ENCODE results near the gene MCRIP2. TPM values are rescaled to one million over a fixed set of nuclear protein-coding genes. Genes with fewer than 3 reads are reported as not detected.
A peak's percentile ranks its signal among the peaks of the same experiment; 100 is the strongest.

The MCRIP2 gene
- total and polyA plus RNA-seq, 5 donors from 2014 or later, result 10.5 to 23.1 (median 18.2) TPM

GRCh38 chr16:619476-620100, 22.0 kb upstream of the MCRIP2 start:
- Histone ChIP-seq H3K4me3 (ENCODE audit: low read depth, low read length) (no peak overlapping the region), H3K27me3 (ENCODE audit: control insufficient read depth, insufficient read depth, low read length) (no peaks in the 10 kb centered on the region), H3K36me3 (ENCODE audit: control insufficient read depth, insufficient read depth, low read length) (no peaks in the 10 kb centered on the region), H3K4me1 (ENCODE audit: control insufficient read depth, insufficient read depth, low read length, poor library complexity, severe bottlenecking) (no peaks in the 10 kb centered on the region), H3K9me3 (ENCODE audit: control insufficient read depth in 2 of 2, low read length in 2 of 2) (no peaks in the 10 kb centered on the region), H3K27ac (ENCODE audit: insufficient read depth, low read length, poor library complexity, severe bottlenecking) (no peak overlapping the region)
- ATAC-seq (ENCODE audit: low read depth in 2 of 2), result no peak
- Mint-ChIP-seq H3K27me3 (no peaks in the 10 kb centered on the region), H3K27ac (no peak overlapping the region), H3K36me3 (peaks cover 4% of the 10 kb centered on the region), H3K4me1 (peaks cover 0 to 1% (median 0%) of the 10 kb centered on the region in 4 donors), H3K9me3 (no peaks in the 10 kb centered on the region), H3K4me3 (peak overlapping the region in 1 of 4 donors; percentile 47)
- DNase-seq, result no peak

- no peaks in the 10 kb centered on the region for H3K27me3 ChIP-seq (ENCODE audit: control insufficient read depth, insufficient read depth, low read length)
- H3K4me3 ChIP-seq (ENCODE audit: low read depth, low read length), result no peak overlapping the region
- no peaks in the 10 kb centered on the region for H3K9me3 Mint-ChIP-seq
- no peak overlapping the region for H3K27ac Mint-ChIP-seq
- no peaks in the 10 kb centered on the region for H3K9me3 ChIP-seq (ENCODE audit: control insufficient read depth in 2 of 2, low read length in 2 of 2)
- H3K27me3 Mint-ChIP-seq, result no peaks in the 10 kb centered on the region
- H3K27ac ChIP-seq (ENCODE audit: insufficient read depth, low read length, poor library complexity, severe bottlenecking), result no peak overlapping the region
- no peaks in the 10 kb centered on the region for H3K4me1 ChIP-seq (ENCODE audit: control insufficient read depth, insufficient read depth, low read length, poor library complexity, severe bottlenecking)
- H3K36me3 ChIP-seq (ENCODE audit: control insufficient read depth, insufficient read depth, low read length), result no peaks in the 10 kb centered on the region
- no peak overlapping the region for H3K4me3 Mint-ChIP-seq
- ATAC-seq (ENCODE audit: low read depth in 2 of 2) (no peak), DNase-seq (no peak)
- no peaks in the 10 kb centered on the region for H3K4me1 Mint-ChIP-seq
- no peaks in the 10 kb centered on the region for H3K36me3 Mint-ChIP-seq
These were observed 20.7 kb upstream of the MCRIP2 start for GRCh38 chr16:620700-621525.

DNA sequence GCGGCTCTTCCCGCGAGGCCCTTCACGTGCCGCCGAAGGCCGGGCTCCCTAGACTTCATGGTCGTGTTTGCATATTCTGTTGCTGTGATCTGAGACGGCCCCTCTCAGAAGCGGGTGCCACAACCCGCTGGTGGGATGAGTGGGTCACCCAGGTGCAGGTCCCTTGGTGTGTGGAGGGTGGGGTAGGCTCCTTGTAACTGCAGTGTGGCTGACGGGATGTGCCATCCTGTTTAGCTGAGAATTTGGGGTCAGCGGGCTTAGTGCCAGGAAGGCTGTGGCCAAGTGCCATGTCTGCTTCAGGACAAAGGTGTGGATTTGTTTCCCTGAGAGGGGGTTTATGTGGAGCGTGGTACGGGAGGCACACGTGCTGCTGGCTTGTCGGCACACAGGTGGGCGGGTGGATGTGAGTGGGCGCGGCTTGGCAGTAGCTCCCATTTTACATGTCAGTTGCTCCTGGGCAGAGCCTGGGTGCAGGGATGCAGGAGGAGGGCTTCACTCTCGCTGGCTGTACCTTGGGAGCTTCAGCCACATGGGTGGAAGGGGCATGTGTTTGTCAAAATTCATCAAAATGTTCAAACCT, 20.0 kb upstream of the MCRIP2 start:
- no peak overlapping the region for H3K4me3 ChIP-seq (ENCODE audit: low read depth, low read length)
- Mint-ChIP-seq H3K4me3 (no peak overlapping the region), H3K36me3 (no peaks in the 10 kb centered on the region), H3K9me3 (no peaks in the 10 kb centered on the region), H3K4me1 (no peaks in the 10 kb centered on the region), H3K27me3 (no peaks in the 10 kb centered on the region), H3K27ac (no peak overlapping the region)
- H3K27me3 ChIP-seq (ENCODE audit: control insufficient read depth, insufficient read depth, low read length), result no peaks in the 10 kb centered on the region
- no peaks in the 10 kb centered on the region for H3K9me3 ChIP-seq (ENCODE audit: control insufficient read depth in 2 of 2, low read length in 2 of 2)
- no peak overlapping the region for H3K27ac ChIP-seq (ENCODE audit: insufficient read depth, low read length, poor library complexity, severe bottlenecking)
- DNase-seq (no peak), ATAC-seq (ENCODE audit: low read depth in 2 of 2) (no peak)
- H3K36me3 ChIP-seq (ENCODE audit: control insufficient read depth, insufficient read depth, low read length), result peaks cover 3% of the 10 kb centered on the region
- H3K4me1 ChIP-seq (ENCODE audit: control insufficient read depth, insufficient read depth, low read length, poor library complexity, severe bottlenecking), result no peaks in the 10 kb centered on the region

DNA sequence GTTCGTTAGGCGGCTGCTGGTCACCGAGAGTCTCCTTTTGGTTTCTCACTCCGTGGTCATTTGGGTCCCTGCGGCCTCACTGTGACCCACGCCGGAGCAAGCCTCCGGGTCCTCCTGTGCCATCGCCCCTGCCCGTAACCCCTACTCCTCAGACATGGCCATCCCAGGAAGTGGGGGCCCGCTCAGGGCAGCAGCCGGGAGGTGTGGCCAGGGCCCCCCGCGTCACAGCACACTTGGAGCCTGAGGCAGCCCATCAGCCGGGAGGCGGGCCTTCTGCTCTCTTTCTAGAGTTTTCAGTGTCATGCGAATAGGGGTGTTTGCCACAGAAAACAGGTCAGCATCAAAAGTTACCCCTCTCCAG, 18.7 kb upstream of the MCRIP2 start:
- DNase-seq (no peak), ATAC-seq (ENCODE audit: low read depth in 2 of 2) (no peak)
- no peaks in the 10 kb centered on the region for H3K4me1 Mint-ChIP-seq
- Histone ChIP-seq H3K36me3 (ENCODE audit: control insufficient read depth, insufficient read depth, low read length) (peaks cover 6% of the 10 kb centered on the region), H3K9me3 (ENCODE audit: control insufficient read depth in 2 of 2, low read length in 2 of 2) (no peaks in the 10 kb centered on the region), H3K27ac (ENCODE audit: insufficient read depth, low read length, poor library complexity, severe bottlenecking) (no peak overlapping the region), H3K4me1 (ENCODE audit: control insufficient read depth, insufficient read depth, low read length, poor library complexity, severe bottlenecking) (no peaks in the 10 kb centered on the region), H3K27me3 (ENCODE audit: control insufficient read depth, insufficient read depth, low read length) (no peaks in the 10 kb centered on the region), H3K4me3 (ENCODE audit: low read depth, low read length) (no peak overlapping the region)
- no peaks in the 10 kb centered on the region for H3K9me3 Mint-ChIP-seq
- no peaks in the 10 kb centered on the region for H3K27me3 Mint-ChIP-seq
- peaks cover 8% of the 10 kb centered on the region for H3K36me3 Mint-ChIP-seq
- no peak overlapping the region for H3K27ac Mint-ChIP-seq
- no peak overlapping the region for H3K4me3 Mint-ChIP-seq

DNA sequence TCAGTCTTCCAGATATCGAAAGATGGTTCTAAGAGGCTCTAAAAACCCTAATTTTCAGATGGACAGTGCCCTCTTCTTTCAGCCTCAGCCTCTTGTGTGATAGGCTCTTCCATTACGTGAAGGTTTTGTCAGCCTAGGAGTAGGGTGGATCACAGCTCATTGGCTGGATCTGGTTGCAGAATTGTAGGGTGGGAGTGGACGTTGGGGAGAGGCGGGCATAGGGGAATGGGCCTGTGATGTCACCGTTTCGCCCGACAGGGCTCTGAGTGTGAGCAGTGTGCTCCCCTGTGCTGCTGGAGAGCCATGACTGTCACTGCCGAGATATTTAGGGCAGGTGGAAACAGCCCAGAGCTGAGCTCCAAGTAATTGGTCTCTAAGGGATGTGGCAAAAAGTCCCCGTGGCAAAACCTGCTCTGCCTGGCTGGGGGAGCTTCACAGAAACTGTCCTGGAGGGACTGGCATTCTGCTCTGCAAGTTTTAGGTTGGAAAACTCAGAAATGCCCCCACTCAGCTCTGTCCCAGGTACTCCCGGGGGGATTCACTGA, 17.0 kb upstream of the MCRIP2 start:
- H3K27me3 Mint-ChIP-seq, result no peaks in the 10 kb centered on the region
- Histone ChIP-seq H3K27ac (ENCODE audit: insufficient read depth, low read length, poor library complexity, severe bottlenecking) (no peak overlapping the region), H3K4me1 (ENCODE audit: control insufficient read depth, insufficient read depth, low read length, poor library complexity, severe bottlenecking) (no peaks in the 10 kb centered on the region), H3K9me3 (ENCODE audit: control insufficient read depth in 2 of 2, low read length in 2 of 2) (no peaks in the 10 kb centered on the region), H3K36me3 (ENCODE audit: control insufficient read depth, insufficient read depth, low read length) (peaks cover 6% of the 10 kb centered on the region), H3K27me3 (ENCODE audit: control insufficient read depth, insufficient read depth, low read length) (no peaks in the 10 kb centered on the region), H3K4me3 (ENCODE audit: low read depth, low read length) (no peak overlapping the region)
- H3K4me3 Mint-ChIP-seq, result no peak overlapping the region
- no peaks in the 10 kb centered on the region for H3K4me1 Mint-ChIP-seq
- ATAC-seq (ENCODE audit: low read depth in 2 of 2), result no peak
- no peak overlapping the region for H3K27ac Mint-ChIP-seq
- peaks cover 8% of the 10 kb centered on the region for H3K36me3 Mint-ChIP-seq
- no peaks in the 10 kb centered on the region for H3K9me3 Mint-ChIP-seq
- DNase-seq, result no peak

DNA sequence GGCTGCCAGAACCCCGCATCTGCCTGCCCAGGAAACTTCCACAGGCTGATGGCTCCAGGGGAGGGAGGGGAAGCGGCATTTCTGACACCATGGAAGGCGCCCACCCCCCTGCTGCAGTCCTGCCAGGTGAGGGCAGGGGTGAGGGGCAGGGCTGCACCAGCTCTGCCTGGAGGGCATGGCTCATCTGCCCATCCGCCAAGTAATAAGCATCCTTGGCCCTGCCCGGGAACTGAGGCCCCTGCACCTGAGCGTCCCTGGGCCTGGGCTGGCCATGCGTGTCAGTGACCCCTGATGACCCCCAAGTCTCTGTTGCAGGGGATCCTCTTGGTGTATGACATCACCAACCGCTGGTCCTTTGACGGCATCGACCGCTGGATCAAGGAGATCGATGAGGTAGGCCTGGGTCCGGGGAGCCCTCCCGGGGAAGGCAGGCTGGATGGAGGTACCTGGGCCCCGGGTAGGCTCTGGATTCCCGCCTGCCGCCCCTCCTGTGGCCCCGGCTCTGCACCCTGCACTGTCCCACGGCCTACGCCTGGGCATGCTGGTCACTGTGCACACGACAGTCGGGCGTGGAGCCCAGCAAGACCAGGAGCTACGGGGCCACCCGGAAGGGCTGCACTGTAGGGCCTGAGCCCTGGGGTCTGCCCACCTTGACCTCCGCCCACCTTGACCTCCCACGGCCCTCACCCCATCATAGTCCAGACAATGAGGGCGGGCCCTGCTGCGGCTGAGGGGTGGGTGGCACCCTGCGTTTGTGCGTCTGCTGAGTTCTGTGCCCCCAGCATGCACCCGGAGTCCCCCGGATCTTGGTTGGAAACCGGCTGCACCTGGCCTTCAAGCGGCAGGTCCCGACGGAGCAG, 16.3 kb upstream of the MCRIP2 start:
- Mint-ChIP-seq H3K4me1 (no peaks in the 10 kb centered on the region), H3K9me3 (no peaks in the 10 kb centered on the region), H3K4me3 (no peak overlapping the region), H3K27ac (no peak overlapping the region), H3K36me3 (peaks cover 8% of the 10 kb centered on the region), H3K27me3 (no peaks in the 10 kb centered on the region)
- DNase-seq (no peak), ATAC-seq (ENCODE audit: low read depth in 2 of 2) (no peak)
- Histone ChIP-seq H3K4me3 (ENCODE audit: low read depth, low read length) (no peak overlapping the region), H3K4me1 (ENCODE audit: control insufficient read depth, insufficient read depth, low read length, poor library complexity, severe bottlenecking) (no peaks in the 10 kb centered on the region), H3K9me3 (ENCODE audit: control insufficient read depth in 2 of 2, low read length in 2 of 2) (no peaks in the 10 kb centered on the region), H3K36me3 (ENCODE audit: control insufficient read depth, insufficient read depth, low read length) (peaks cover 6% of the 10 kb centered on the region), H3K27me3 (ENCODE audit: control insufficient read depth, insufficient read depth, low read length) (no peaks in the 10 kb centered on the region), H3K27ac (ENCODE audit: insufficient read depth, low read length, poor library complexity, severe bottlenecking) (no peak overlapping the region)

DNA sequence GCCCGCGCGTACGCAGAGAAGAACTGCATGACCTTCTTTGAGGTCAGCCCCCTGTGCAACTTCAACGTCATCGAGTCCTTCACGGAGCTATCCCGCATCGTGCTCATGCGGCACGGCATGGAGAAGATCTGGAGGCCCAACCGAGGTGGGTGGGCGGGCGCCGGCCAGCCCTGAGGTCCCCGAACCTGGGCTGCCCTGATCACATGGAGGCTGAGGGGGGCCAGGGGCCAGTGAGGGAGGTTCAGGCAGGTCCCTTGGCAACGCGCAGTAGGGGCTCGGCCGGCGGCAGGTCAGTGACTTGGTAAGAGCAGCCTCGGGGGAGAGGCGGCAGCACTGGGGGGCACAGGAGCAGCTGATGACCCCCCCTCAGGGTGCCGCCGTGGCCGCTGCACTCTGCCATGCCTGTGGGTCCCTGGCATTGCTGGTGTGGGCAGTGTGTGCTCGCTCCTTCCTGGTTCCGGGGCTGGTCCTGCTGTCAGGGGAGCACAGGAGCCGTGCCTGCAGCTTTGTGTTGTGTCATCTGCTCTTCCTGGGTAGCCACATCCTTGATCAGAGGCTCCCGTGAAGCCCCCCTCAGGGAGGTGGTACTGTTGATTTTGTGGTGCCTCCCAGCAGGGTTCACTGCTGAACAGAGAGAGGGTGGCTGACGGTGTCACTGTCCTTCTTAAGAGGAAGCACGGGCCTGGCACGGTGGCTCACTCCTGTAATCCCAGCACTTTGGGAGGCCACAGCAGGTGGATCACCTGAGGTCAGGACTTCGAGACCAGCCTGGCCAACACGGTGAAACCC, 15.5 kb upstream of the MCRIP2 start:
- no peaks in the 10 kb centered on the region for H3K9me3 ChIP-seq (ENCODE audit: control insufficient read depth in 2 of 2, low read length in 2 of 2)
- Mint-ChIP-seq H3K36me3 (peaks cover 8% of the 10 kb centered on the region), H3K9me3 (no peaks in the 10 kb centered on the region), H3K27ac (no peak overlapping the region), H3K4me1 (no peaks in the 10 kb centered on the region), H3K4me3 (no peak overlapping the region), H3K27me3 (no peaks in the 10 kb centered on the region)
- H3K4me1 ChIP-seq (ENCODE audit: control insufficient read depth, insufficient read depth, low read length, poor library complexity, severe bottlenecking), result peaks cover 1% of the 10 kb centered on the region
- no peak overlapping the region for H3K27ac ChIP-seq (ENCODE audit: insufficient read depth, low read length, poor library complexity, severe bottlenecking)
- no peak for DNase-seq
- H3K36me3 ChIP-seq (ENCODE audit: control insufficient read depth, insufficient read depth, low read length), result peaks cover 6% of the 10 kb centered on the region
- H3K4me3 ChIP-seq (ENCODE audit: low read depth, low read length), result no peak overlapping the region
- ATAC-seq (ENCODE audit: low read depth in 2 of 2), result no peak
- H3K27me3 ChIP-seq (ENCODE audit: control insufficient read depth, insufficient read depth, low read length), result no peaks in the 10 kb centered on the region
